Testis (tissue), 3 donors: ENCODE results near the gene SNX18. TPM values are rescaled to one million over a fixed set of nuclear protein-coding genes. Genes with fewer than 3 reads are reported as not detected.

Experiments
- DNase-seq: peaks from one replicate; pipeline ENCODE4 v3.0.0-alpha.2; 2019
- H3K27ac ChIP-seq, 2 donors: fragments of 200-600 bp; sonication (generic); one replicate each; pipeline ENCODE4 v1.5.1; 2019
- H3K27me3 ChIP-seq: fragments of 200-600 bp; sonication (generic); one replicate; pipeline ENCODE4 v1.5.1; 2019
- H3K36me3 ChIP-seq: fragments of 200-600 bp; sonication (generic); one replicate; pipeline ENCODE4 v1.5.1; 2017; ENCODE audit warnings: low read depth; ENCODE audit errors: missing control alignments
- H3K4me1 ChIP-seq: fragments of 200-600 bp; sonication (generic); one replicate; pipeline ENCODE4 v1.5.1; 2019
- H3K4me3 ChIP-seq, 2 donors: fragments of 200-600 bp; sonication (generic); one replicate each; pipeline ENCODE4 v1.5.1; 2017 to 2019
- H3K9me3 ChIP-seq: fragments of 200-600 bp; sonication (generic); one replicate; pipeline ENCODE4 v1.5.1; 2017
- CTCF ChIP-seq, 3 experiments: fragments of 450-650 bp in 2 of 3; fragments of 200-600 bp in 1 of 3; sonication (generic) in 1 of 3; IDR thresholded peaks; one replicate each; pipeline ENCODE4 v1.5.1; 2016 to 2019; ENCODE audit warnings: antibody characterized with exemption in 3 of 3, mild to moderate bottlenecking in 2 of 3, moderate library complexity in 1 of 3
- POLR2A ChIP-seq: fragments of 450-650 bp; IDR thresholded peaks from one replicate; pipeline ENCODE4 v1.6.1; 2017; ENCODE audit warnings: antibody characterized with exemption, mild to moderate bottlenecking, moderate library complexity
- WGBS, 2 donors: methylation state at CpG; one replicate each; pipeline ENCODE4 v1.1.5; 2018; 5-methylcytosine and 5-hydroxymethylcytosine counted together
- intact Hi-C: fragments of 100-400 bp; cut with DNase I; formaldehyde crosslinking; loops from one replicate; pipeline ENCODE4 v1.15.1; 2023; ENCODE audit warnings: low total_unique reads
- polyA plus RNA-seq: library from polyadenylated mRNA; stranded (reverse); fragments of 350-450 nt; fragmentation: Illumina TruSeq; extraction: RNeasy Lipid Tissue Mini Kit (QIAGEN cat#74804); gene quantifications from one replicate; pipeline ENCODE4 v1.2.3, GENCODE V29; 2014; ENCODE audit warnings: low read depth, low replicate concordance; ENCODE audit not compliant: insufficient read depth
- total RNA-seq, 2 donors: library from RNA; depleted of rRNA; stranded (reverse); fragments of >200 nt; gene quantifications; one replicate each; pipeline ENCODE4 v1.2.3, GENCODE V29; 2016

The SNX18 gene
- total and polyA plus RNA-seq, 3 donors from 2014 or later: 17.5 to 99.7 (median 71.9) TPM

GRCh38 chr5:54515634-54516033 lies 1.9 kb upstream of the SNX18 start:
- WGBS, 2 donors: 73 to 81% methylated on average over 3 of the region's 3 CpGs
- intact Hi-C loops: loop anchor here (5.0 kb wide), 1 partner anchor 327 kb away; no protein-coding TSS in a partner anchor
- no peaks in the 10 kb centered on the region for H3K36me3 ChIP-seq

DNA sequence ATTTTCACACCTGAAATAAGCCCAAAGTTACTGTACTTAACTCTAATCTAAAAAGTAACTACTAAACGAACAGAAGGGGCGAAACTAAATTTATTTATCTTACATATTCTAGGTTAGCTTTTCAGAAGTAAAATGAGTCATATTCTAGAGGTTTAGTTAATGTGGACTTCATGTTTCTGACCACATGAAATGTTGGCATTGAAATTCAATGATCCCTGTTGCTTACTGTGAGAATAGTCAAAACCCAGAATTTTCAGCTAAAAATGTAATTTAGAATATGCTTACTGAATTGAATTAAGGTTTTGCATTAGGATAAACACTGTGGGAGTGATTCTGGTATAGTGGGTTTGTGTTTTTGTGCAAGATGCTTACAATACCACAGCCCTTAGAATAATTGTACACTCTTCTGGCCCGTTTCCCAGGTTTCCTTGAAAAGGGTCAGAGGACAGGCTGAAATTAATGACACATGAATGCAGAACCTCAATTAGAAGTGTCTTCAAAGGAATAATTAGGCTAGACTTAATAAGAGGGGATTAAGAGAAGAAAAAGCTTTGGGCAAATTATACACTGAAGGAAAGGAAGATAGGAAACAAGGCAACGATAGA lies 1.4 kb upstream of the SNX18 start:
- H3K9me3 ChIP-seq: no peaks in the 10 kb centered on the region
- intact Hi-C loops: loop anchor here (5.0 kb wide), 1 partner anchor 326 kb away; no protein-coding TSS in a partner anchor
- no peak overlapping the region for H3K4me3 ChIP-seq
- H3K27ac ChIP-seq: no peak overlapping the region
- peaks cover 16% of the 10 kb centered on the region for H3K4me1 ChIP-seq
- H3K36me3 ChIP-seq: no peaks in the 10 kb centered on the region
- H3K27me3 ChIP-seq: no peaks in the 10 kb centered on the region
- TF ChIP-seq POLR2A (no peak), CTCF (IDR thresholded peaks at IDR 0.05) (no peak)
- DNase-seq: no peak
- 41 to 46% methylated on average over 4 of the region's 4 CpGs for WGBS, 2 donors

More at GRCh38 chr5:54515634-54516033, 1.9 kb upstream of the SNX18 start:
- H3K4me1 ChIP-seq: peaks cover 11% of the 10 kb centered on the region
- no peak overlapping the region for H3K27ac ChIP-seq
- no peak for DNase-seq
- TF ChIP-seq CTCF (IDR thresholded peaks at IDR 0.05): no peak
- no peaks in the 10 kb centered on the region for H3K9me3 ChIP-seq
- no peak overlapping the region for H3K4me3 ChIP-seq
- no peaks in the 10 kb centered on the region for H3K27me3 ChIP-seq

GRCh38 chr5:54517174-54517511 lies 416 bp upstream of the SNX18 start:
- DNase-seq: no peak
- WGBS, 2 donors: 0 to 5% methylated on average over 4 of the region's 4 CpGs
- TF ChIP-seq POLR2A: no peak
- no peak for TF ChIP-seq CTCF (IDR thresholded peaks at IDR 0.05)
- no peaks in the 10 kb centered on the region for H3K27me3 ChIP-seq
- H3K36me3 ChIP-seq: no peaks in the 10 kb centered on the region
- H3K27ac ChIP-seq: peak overlapping the region in 1 of 2 donors; percentile 96
- H3K9me3 ChIP-seq: no peaks in the 10 kb centered on the region
- peaks cover 18% of the 10 kb centered on the region for H3K4me1 ChIP-seq
- intact Hi-C loops: loop anchor here (5.0 kb wide), 1 partner anchor 325 kb away; no protein-coding TSS in a partner anchor
- peak overlapping the region; percentile 96 to 98 for H3K4me3 ChIP-seq

- no peak for DNase-seq
- TF ChIP-seq POLR2A (no peak), CTCF (IDR thresholded peaks at IDR 0.05) (no peak)
- WGBS, 2 donors: 14 to 18% methylated on average over 15 to 43 of the region's 79 CpGs
- Histone ChIP-seq H3K4me3 (peak overlapping the region; percentile 96 to 98), H3K4me1 (peaks cover 19% of the 10 kb centered on the region), H3K36me3 (no peaks in the 10 kb centered on the region), H3K27ac (peak overlapping the region; percentile 92 to 96), H3K27me3 (no peaks in the 10 kb centered on the region), H3K9me3 (no peaks in the 10 kb centered on the region)
- intact Hi-C loops: loop anchor here (5.0 kb wide), 1 partner anchor 324 kb away; no protein-coding TSS in a partner anchor
Measured at GRCh38 chr5:54518146-54518817, 723 bp downstream of the SNX18 start.
